Measurements from ENCODE around the gene BABAM2.

BABAM2 gene

DNA sequence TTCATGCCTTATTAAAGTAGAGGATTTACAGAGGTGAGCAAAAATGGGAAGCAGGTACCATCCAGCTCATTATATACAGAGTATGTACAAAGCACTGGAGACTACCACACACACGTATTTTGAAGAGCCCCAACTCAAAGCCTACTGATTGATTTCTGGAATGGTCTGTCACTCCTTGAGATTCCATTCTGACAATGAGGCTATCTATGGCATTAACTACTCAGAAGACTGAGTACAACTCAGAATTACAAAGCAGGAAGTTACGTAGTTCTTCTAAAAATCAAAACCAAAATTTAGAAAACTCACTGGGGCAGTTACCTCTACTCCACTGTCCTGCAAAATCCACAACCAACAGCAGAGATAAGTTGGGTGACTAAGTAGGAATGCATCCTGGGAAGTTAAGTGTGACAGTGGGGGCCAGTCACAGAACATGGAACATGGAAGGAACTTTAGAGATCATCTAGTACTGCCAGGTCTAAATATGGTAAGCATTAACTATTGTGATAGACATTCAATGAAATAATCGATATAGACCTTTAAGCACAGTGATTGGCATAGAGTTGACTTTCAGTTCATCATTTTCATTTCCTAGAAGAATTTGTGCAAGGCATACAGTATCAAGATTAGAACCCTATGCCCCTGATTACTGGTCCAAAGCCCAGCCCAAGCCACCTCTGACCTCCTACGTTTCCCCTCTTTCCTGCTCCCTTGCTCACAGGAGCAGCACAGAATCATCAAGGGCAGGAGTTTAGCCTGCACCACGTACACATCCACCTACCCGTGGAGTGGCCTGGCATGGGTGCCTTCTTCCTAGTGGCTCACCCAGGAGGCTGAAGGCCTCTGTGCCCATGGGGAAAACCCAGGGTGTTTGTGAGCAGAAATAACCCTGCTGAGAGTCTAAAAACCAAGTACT, 422.0 kb downstream of the BABAM2 start:
- no peak for DNase-seq (ENCODE audit: low read depth in 2 of 2)

DNA sequence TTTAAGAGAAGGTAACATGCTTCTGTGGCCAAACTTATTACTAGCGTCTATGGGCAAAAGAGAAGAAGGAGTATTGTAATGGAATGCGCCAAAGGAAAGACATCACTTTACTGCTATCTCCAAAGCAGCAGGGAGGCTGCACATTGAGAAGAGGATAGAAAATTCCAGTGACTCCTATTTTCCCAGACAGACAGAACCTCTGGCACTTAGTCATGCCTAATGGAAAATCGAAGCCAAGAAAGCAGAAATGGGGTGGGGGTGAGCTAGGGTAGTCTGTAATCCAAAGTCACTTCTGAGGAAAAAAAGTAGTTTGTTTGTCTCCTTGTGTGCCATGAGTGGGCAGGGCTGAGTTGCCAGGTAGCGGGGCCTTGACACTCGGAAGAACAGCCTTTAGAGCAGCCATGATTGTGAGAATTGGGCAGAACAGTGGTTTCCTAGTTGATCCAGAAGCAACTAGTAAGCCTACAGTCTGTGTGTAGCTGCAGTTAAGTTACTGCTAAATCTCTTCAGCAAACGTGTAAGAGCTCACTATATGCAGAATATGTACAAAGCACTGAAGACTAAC, 422.8 kb downstream of the BABAM2 start:
- no peak for DNase-seq (ENCODE audit: low read depth in 2 of 2)

DNA sequence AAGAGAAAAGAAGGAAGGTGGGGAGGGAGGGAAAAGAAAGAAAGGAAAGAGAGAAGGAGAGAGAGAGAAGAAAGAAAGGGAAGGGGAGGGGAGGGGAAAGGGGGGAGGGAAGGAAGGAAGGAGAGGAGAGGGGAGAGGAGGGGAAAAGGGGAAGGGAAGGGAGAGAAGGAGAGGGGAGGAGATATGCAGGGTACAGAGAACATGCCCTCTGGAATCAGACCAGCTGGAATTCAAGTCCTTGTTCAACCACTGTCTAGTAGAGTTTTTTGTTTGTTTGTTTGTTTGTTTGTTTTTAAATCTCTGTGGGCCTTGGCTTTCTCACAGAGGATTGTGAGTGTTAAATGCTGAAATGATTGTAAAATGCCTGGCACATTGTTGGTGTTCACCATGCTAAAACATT, 424.4 kb downstream of the BABAM2 start:
- no peak for DNase-seq (ENCODE audit: low read depth in 2 of 2)

DNA sequence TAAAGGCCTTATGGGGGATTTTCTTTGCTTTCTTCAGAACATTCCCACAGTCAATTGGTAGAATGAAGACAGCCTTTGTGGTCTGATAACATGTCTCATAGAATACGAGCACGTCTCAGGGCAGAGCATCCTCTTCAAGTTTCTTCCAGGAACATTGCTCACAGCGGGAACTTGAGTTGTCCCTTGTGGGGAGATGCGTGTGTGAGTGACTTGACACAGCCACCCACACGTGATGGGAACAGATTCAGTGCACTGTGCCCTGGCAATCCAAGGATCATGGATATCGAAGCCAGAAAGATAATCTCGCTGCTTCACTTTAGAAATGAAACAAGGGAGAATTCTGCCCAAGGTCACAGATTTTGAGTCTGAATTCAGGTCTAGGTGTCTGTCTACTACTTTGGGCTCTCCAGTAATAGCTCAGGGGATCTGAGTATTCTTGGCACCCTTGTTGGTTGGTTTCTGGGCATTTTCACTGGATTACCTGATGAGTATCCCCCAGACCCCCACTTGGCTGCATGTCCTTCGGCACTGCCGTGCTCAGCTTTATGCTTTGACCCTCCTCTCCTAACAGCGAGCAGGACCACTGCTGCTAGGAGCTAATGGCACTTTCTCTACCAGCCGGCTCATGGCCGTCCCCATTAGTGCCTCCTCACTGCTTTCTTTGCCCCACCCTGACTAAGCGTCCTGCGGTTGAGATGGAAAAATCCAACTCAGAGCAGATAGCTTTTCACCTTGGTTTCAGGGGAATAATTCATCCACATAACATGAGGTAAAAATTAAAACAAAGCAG, 426.2 kb downstream of the BABAM2 start:
- DNase-seq (ENCODE audit: low read depth in 2 of 2): no peak

DNA sequence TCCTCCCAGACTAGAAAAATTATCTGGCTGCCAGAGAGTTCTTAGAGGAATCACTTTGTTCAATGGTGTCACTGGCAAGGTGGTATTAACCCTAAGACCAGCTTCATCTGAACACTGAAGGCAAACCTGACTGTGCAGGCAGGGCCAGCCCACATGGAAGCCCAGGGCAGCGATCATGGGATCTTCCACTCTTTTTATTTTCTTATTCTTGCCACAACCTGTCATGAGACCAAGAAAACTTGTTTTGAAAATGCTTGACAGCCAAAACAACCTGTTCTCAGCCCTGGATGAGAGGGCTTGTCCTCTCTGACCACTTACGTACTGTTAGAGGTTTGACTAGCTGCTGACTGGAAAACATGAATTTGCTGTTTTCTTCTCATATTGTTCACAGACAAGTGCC, 426.9 kb downstream of the BABAM2 start:
- no peak for DNase-seq (ENCODE audit: low read depth in 2 of 2)

DNA sequence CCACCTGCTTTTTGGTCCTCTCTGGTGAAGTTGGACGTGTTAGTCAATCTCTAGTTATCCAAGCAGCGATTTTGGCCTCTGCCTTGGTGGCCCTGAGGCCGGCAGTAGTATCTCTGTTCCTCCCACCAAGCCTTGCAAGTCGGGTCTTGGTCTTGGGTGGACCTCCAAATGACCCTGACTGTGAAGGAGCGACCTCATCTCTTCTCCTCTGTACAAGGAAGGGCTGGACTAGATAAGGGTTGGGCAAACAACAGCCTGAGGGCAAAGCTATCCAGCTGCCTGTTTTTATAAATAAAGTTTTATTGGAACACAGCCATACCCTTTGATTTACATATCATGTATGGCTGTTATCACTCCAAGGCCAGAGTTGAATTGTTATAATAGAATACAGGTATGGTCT, 427.5 kb downstream of the BABAM2 start:
- no peak for DNase-seq (ENCODE audit: low read depth in 2 of 2)

DNA sequence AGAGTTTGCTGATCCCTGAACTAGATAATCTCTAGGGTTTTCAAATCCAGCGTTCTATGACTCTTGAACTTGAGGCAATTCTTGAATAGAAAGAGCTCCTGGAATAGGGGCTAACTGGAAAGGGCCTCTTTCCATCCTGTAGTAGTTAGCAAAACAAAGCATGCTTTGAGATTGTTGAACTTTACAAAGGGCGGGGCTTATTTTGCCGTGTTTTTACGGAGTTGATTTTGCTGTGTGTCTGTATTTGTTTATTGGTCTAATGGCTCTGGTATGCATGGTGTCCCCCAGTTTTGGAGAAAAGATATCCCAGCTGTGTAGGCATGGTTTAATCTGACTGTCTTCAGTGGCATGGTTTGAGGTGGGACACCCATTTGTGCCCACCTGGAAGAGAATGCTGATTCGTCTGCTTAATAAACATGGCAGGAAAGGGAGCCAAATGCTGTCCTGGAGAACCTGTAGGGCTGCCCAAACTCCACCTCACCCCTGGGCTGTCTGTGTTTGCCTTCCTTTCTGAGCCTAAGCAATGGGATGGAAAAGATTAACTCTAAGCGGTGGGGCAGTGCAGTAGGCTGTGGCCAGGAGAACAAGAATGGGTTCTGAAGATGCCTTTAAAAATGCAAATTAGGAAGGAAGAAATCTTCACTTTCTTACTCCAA, 428.1 kb downstream of the BABAM2 start:
- DNase-seq (ENCODE audit: low read depth in 2 of 2): no peak

DNA sequence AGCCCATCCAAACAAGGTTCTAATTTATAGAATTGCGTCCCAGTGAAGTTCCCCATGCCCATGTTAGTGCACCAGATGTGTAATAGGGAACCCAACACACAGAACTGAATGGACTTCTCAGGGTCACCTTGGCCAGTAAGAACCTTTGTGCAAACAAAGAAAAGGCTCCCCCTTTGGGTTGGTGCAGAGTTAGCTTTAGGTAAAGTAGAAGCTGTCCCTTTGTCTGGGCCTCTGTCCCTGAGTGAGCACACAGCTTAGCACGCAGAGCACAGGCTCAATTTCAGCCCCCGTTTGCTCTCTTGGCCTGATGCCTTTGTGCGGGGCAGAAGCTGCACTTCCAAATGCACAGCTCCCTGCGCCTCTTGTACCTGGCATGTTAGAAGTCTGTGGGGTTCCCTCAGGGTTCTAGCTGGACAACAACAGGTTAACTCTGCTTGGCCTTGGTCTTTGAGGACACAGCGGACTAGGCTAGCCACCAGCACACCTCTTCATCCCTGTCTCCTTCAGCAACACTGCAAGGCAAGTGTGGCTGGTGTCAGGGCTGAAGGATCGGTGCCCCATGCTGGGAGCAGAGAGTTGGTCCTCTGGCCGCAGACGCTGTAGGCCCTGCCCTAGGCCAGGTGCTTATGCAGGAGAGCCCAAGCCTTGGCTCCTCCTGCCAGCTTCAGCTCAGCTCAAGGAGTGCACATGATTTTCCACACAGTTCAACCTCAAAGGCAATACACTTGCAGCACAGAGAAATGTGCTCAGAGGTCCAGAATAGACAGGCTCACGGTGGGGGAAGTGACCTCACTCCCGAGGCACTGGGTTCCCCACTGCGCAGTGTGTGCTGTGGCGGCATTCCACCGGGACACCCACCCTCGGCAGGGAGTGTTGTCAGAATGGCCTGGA, 428.8 kb downstream of the BABAM2 start:
- DNase-seq (ENCODE audit: low read depth in 2 of 2): no peak

DNA sequence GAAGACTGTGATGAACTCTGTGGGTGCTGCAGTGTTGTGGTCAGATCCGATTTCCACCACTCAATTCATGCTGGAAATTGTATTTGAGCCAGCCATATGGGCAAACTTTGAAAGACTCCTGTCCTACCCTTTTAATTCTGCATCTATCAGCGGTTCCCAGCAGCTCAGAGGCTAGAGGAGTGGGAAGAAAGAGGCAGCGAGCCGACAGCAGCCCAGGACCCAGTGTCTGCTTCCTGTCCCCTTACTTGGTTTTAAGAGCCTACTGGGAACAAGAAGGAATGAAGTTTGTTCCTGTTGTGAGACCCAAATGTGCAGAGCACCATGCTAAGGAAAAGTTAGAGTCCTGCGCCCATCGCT, 429.5 kb downstream of the BABAM2 start:
- DNase-seq (ENCODE audit: low read depth in 2 of 2): no peak

DNA sequence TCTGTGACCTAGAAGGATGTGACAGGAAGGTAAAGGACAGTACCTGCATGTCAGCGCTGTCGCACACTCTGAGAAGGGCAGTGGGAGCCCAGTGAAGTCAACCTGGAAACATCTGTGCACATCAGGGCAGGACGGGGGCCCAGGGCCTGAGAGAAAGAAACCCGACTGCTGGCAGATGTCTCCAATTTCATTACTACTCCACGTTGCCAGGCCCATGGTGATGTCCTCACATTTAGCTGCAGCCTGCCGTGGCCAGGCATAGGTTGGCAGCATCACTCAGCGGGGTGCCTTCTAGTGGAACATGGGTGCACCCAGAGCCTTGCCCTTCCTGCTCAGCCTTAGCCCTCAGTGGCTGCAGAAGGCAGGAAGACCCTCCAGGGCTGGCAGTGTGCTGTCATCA, 429.8 kb downstream of the BABAM2 start:
- no peak for DNase-seq (ENCODE audit: low read depth in 2 of 2)

DNA sequence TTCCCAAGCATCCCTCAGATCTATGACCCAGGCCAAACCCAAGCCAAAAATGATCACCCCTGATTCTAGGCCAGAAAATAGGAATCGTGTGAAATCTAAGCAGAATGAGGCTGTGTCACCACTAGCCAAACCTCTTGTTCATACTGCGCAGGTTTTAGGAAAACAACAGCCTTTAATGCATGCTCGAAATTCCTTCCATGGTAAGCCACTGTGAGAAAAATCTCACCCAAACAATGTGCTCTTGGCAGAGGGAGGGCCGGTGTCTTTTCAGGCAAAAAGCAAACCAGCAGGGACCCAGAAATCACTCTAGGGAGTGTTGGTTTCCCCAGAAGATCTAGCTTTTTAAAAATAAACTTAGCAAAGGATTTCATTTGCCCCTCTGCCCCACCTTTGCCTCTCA, 430.9 kb downstream of the BABAM2 start:
- no peak for DNase-seq (ENCODE audit: low read depth in 2 of 2)

DNA sequence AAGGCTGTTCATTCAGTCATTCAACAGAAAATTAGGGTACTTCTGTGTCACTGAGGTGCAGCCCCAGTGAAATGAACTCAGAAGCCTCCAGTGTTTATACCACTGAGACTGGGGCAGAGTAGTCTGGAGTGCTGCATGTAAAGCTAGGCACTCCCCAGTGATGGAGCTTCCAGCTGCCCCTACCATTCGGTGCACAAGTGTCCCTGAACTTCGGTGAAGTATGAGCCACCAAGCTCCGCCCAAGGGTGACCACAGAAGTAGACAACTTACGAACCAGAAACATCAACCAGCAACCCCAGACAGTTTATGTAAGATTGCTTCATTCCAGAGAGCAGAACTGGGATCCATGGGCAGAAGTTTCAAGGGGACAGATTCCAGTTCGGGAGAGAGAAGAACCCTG, 431.5 kb downstream of the BABAM2 start:
- no peak for DNase-seq (ENCODE audit: low read depth in 2 of 2)

DNA sequence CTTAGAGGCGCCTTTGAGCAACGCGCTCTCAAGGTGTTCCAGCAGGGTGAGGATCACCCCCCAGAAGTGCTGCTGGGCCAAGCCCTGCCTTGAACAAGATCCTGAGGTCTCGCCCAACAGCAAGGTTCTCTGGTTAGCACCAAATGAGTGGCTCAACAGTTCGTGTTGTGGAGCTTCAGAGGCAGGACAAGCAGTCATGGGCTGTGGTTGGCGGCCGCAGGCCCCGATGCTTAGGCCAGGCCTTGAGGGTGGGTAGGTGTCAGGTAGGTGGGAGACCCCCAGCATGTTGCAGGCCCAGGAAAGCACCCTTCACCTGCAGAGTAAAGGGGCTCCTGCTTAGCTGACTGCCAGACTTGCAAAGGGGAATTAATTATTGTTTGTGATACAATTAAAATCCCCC, 431.9 kb downstream of the BABAM2 start:
- no peak for DNase-seq (ENCODE audit: low read depth in 2 of 2)

DNA sequence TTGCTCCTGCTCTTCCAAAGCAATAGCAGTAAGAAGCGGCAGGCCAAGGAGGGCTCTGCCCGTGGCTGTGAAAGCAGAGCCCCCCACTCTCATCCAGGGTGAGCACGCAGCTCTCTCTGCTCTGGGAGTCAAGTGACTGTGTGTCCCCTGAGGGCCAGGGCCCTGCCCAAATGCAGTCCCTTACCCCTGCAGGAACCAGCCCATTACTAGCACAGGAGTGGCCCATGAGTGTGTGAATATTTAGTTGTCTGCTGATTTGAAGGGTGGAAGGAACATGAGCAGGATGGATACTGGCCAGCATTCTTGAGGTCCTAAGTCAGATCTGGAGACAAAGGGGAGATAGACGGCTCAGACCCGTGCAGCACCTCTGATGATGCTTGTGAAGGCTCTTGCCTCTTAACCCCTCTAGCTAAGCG, 432.5 kb downstream of the BABAM2 start:
- no peak for DNase-seq (ENCODE audit: low read depth in 2 of 2)

DNA sequence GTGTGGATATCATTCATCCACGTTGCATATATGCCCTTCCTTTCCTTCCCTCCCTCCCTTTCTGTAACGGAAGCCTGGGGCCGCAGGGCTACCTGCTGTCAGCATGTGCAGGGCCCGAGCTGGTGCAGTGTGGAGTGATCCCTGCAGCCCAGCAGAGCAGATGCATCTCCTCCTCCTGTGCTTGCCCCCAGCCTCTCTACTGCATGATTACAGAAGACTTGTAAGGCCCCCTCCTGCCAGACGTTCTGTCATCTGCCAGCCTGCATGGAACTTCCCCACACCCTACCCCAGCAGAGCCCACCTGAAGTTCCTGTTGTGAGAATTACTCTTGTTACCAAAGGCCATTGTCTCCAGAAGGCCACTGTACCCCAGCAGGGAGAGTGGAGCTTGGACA, 434.6 kb downstream of the BABAM2 start:
- no peak for DNase-seq (ENCODE audit: low read depth in 2 of 2)

DNA sequence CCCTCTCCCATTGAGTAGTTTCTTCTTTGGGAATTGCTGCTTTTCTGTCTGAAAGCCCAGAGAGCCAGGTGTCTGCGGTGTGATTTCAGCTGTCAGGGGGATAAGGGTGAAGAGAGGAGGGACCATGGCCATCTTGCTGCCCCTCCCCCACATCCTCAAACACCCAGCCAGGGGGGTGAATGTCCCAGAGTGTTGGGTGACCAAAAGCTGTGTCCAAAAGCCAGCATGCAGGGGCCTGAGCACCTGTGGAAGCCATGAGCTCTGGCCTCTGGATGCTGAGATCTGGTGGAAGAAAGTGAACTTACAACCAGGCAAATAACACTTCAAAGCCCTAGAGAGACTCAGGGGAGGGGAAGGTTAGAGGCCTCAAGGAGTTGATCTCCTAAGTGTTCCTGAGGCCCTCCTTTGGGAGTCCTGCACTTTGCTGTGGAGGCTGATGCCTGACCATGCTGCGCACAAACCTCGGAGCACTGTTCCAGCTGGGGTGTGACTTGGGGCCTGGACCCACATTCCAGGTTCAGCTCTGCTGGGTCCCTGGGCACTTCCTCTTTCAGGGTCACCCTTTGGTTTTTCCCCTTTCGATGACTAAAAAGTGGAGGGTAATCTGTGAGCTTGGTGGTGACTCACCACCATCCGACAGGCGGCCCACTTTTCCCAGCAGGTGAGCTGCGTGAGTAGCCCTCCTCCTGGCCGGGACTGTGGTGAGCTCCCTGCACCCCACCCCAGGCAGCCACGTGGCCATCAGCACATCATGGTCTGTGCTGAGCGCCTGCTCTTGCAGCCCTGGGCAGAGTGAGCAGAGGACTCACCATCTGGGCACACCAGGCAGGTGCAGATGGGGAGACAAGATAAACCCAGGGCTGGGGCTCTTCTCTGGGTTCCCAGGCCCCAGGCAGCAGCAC, 435.3 kb downstream of the BABAM2 start:
- DNase-seq (ENCODE audit: low read depth in 2 of 2): no peak

DNA sequence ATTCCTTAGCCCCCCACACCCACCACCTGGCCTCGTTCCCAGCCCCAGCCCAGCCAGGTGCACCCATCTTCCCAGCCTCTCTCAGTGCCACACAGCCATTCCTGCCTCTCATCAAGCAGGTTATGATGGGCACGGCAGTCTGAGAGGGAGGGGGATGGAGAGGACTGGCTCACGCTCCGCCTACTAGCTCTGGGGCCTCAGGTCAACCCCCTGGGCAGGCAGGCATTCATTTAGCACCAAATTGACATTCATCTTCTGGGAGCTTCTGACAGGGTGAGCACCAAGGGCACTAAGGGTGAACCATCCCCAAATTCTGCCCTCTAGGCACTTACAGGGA, 435.9 kb downstream of the BABAM2 start:
- DNase-seq (ENCODE audit: low read depth in 2 of 2): no peak

DNA sequence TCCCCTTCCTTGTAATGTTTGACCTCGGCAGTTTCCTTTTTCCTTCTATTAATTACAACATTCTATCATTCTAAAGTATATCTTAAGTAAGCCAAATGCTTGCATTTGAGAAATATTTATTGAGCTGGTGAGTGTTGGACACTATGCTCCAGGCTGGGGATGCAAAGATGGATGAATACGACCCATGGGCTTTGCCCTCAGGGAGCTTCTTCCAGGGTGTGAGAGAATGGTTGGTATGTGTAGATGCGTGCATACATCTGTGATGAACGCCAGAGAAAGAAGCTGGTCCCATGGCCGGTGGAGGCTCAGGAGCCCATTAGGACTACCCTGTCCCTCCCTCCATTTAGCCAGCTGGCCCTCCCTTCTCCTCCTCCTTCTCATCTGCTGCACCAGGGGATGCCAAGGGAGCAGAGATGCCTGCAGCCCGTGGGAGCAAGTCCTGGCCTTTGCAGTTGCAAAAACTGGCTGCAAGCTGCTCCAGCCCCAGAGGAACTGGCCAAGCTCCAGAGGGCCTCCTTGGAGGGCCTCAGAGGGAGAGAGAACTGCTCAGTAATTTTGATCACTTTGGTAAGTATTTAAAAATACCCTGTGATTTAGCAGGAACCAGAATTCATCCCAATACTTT, 436.5 kb downstream of the BABAM2 start:
- no peak for DNase-seq (ENCODE audit: low read depth in 2 of 2)

DNA sequence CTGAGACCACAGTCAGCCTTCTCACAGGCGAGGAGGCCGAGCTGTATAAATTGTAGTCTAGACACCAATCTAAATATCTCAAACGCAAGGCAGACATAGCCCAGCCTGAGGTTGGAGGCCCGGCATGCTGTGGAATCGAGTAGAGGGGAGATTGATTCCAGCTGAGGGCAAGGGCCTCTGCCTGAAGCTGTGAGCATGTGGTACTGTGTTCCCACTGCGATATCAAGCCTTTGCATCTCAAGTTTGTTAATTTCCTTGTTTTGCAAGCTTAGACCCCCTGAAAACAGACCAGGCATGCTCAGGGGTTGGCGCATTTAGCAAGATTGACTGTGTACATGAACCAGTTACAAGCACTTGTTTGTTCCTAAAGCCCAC, 437.0 kb downstream of the BABAM2 start:
- DNase-seq (ENCODE audit: low read depth in 2 of 2): no peak

All from fibroblast of skin of left biceps (primary cell).